Common myeloid progenitor, CD34-positive (primary cell): ENCODE results near the gene MARS1.

Experiments used
- CTCF ChIA-PET: fragments of 350-600 bp; sonication (Branson Sonifier 250); formaldehyde crosslinking; loops from one replicate; lab custom pipeline; 2021; ENCODE audit warnings: antibody characterized with exemption; lab: Charles Lee
- POLR2A ChIA-PET: fragments of 350-600 bp; sonication (Branson Sonifier 250); formaldehyde crosslinking; loops from one replicate; lab custom pipeline; 2021; ENCODE audit warnings: antibody characterized with exemption; lab: Charles Lee
- DNase-seq, 3 donors: peaks; one replicate each; pipeline versions ENCODE4 v3.0.0 to v3.0.0-alpha.2; 2013
- H3K27ac ChIP-seq, 2 experiments: 1 replicate in 1 of 2; 2 replicates in 1 of 2; pipeline ENCODE4 v1.7.0; 2013; ENCODE audit warnings: inconsistent platforms in 2 of 2, low read length in 2 of 2, mild to moderate bottlenecking in 2 of 2, low read depth in 1 of 2, moderate library complexity in 1 of 2; ENCODE audit not compliant: severe bottlenecking in 2 of 2, insufficient read depth in 1 of 2, poor library complexity in 1 of 2
- H3K27me3 ChIP-seq, 5 experiments: replicated peaks in 2 of 5; 1 replicate in 3 of 5; 2 replicates in 2 of 5; pipeline versions ENCODE4 v1.6.1 to v1.7.0; 2013; ENCODE audit warnings: low read length in 4 of 5, mild to moderate bottlenecking in 2 of 5, moderate library complexity in 2 of 5, inconsistent platforms in 1 of 5; ENCODE audit not compliant: insufficient read depth in 5 of 5, control insufficient read depth in 4 of 5
- H3K36me3 ChIP-seq, 4 experiments: 1 replicate in 2 of 4; 2 replicates in 2 of 4; pipeline versions ENCODE4 v1.6.1 to v1.7.0; 2013; ENCODE audit warnings: low read length in 3 of 4, control low read depth in 1 of 4, mild to moderate bottlenecking in 1 of 4; ENCODE audit not compliant: control insufficient read depth in 4 of 4, insufficient read depth in 4 of 4
- H3K4me1 ChIP-seq, 4 experiments: 1 replicate in 3 of 4; 2 replicates in 1 of 4; pipeline versions ENCODE4 v1.6.1 to v1.7.1; 2013; ENCODE audit warnings: low read length in 3 of 4, mild to moderate bottlenecking in 3 of 4, control low read depth in 1 of 4, inconsistent platforms in 1 of 4, moderate library complexity in 1 of 4; ENCODE audit not compliant: control insufficient read depth in 4 of 4, insufficient read depth in 4 of 4; ENCODE audit errors: control extremely low read depth in 1 of 4
- H3K4me3 ChIP-seq, 7 experiments: 1 replicate in 4 of 7; 2 replicates in 3 of 7; pipeline versions ENCODE4 v1.5.1 to v1.7.0; 2013; ENCODE audit warnings: mild to moderate bottlenecking in 7 of 7, low read length in 6 of 7, moderate library complexity in 6 of 7, inconsistent platforms in 2 of 7, low read depth in 2 of 7, control low read depth in 1 of 7; ENCODE audit not compliant: insufficient read depth in 4 of 7, control insufficient read depth in 1 of 7; ENCODE audit errors: extremely low read depth in 1 of 7
- H3K9me3 ChIP-seq, 5 experiments: 1 replicate in 4 of 5; 2 replicates in 1 of 5; pipeline versions ENCODE4 v1.6.1 to v1.7.1; 2013; ENCODE audit warnings: low read length in 4 of 5, mild to moderate bottlenecking in 2 of 5, inconsistent platforms in 1 of 5, low read depth in 1 of 5, moderate library complexity in 1 of 5; ENCODE audit not compliant: control insufficient read depth in 4 of 5, insufficient read depth in 2 of 5; ENCODE audit errors: control extremely low read depth in 1 of 5
- WGBS: methylation state at CpG from one replicate; pipeline ENCODE4 v1.1.5; 2013; ENCODE audit not compliant: insufficient coverage; 5-methylcytosine and 5-hydroxymethylcytosine counted together

MARS1 gene

DNA sequence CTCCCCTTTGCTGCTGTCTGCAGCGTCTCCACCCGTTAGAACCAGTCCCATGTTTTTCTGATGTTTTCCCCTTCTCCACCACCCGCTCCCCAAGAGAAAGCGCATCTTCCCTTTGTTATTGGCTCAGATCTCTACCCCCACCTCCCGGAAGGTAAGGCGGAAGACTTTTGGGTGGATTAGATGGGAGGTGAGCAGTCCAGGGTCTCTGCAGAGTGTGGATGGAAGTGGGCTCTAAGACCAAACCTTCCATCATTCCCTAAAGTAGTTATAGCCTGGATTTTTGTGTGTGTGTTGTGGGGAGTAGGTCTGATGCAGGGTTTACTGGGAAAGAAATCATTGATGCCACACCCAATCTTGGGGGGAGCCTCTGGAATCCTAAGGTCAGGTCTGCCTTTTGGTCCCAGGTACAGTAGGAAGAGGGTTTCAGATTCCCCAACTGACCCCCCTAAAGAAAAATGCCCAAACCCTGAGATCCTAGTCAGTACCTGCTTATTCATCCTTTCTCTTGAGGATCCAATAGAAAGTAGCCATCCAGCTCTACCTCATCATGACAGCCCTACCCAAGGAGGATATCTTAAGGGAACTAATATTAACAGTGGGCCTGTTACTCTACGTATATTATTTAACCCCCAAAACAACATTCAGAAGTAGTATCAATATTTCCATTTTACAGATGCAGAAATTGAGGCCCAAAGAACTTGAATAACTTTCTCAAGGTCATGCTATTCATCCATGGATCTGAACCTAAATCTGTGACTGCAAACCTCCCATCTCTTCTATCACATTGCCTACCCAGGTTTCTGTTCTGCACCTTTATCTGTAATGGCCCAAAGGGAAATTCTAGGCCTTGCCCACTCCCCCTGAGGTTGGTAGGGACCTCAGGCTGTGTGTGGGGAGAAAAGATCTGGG, 63.0 kb downstream of the MARS1 start:
- DNase-seq, result no peak
- H3K27me3 ChIP-seq, result peaks cover 0 to 32% (median 6%) of the 10 kb centered on the region in 5 experiments
- no peak overlapping the region for H3K27ac ChIP-seq
- ChIA-PET CTCF (interaction anchor here (2.6 kb wide), 1 partner anchor 34 kb away, joined by 12 read pairs; no protein-coding TSS in a partner anchor), POLR2A (no interaction called here)
- peak overlapping the region in 4 of 7 experiments; percentile 65 to 79 (median 74) for H3K4me3 ChIP-seq
- H3K36me3 ChIP-seq, result no peaks in the 10 kb centered on the region
- peaks cover 0 to 24% (median 10%) of the 10 kb centered on the region in 4 experiments for H3K4me1 ChIP-seq
- H3K9me3 ChIP-seq, result no peaks in the 10 kb centered on the region
- 38% methylated on average over 3 of the region's 7 CpGs for WGBS

DNA sequence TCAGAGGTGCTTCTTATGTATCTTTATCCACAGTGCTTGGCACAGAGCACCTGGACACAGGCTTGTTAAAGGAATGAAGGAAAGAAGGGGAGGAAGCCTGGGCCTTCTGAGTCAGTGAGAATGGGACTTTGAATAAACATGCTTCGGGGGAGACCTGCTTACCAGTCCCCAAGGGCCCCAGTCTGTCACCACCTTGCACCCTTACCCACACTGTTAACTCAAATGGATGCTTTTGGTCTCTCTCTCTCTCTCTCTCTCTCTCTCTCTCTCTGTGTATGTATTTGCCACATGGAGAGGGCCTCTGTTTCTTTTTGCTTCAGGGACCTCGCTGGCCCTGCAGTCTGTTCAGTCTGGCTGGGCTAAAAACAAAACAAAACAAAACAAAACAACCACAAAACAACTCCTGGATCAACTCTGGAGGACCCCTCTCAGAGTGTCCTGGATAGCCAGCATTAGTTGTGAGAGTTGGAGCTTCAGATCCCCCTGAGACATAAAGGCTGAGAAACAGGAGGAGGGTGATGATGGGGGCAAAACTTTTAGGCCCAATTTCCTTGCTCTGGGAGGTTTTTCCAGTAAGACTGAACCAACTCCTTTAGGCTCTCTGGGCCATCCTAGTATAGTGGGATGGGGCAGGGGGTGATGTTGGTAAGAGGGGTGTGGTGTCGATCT, 63.9 kb downstream of the MARS1 start:
- Histone ChIP-seq H3K4me1 (peaks cover 0 to 17% (median 4%) of the 10 kb centered on the region in 4 experiments), H3K4me3 (no peak overlapping the region), H3K9me3 (no peaks in the 10 kb centered on the region), H3K36me3 (no peaks in the 10 kb centered on the region), H3K27me3 (peaks cover 0 to 32% (median 6%) of the 10 kb centered on the region in 5 experiments), H3K27ac (no peak overlapping the region)
- no CpG with 5 or more reads among the region's 3 CpGs for WGBS
- POLR2A ChIA-PET, result interaction anchor here (0.7 kb wide), 1 partner anchor 8 kb away, joined by 3 read pairs; no protein-coding TSS in a partner anchor
- DNase-seq, result no peak
- CTCF ChIA-PET, result interaction anchor here (0.9 to 2.6 kb wide), 5 partner anchors 11 to 33 kb away, joined by 3 to 12 read pairs (median 3); no protein-coding TSS in a partner anchor

DNA sequence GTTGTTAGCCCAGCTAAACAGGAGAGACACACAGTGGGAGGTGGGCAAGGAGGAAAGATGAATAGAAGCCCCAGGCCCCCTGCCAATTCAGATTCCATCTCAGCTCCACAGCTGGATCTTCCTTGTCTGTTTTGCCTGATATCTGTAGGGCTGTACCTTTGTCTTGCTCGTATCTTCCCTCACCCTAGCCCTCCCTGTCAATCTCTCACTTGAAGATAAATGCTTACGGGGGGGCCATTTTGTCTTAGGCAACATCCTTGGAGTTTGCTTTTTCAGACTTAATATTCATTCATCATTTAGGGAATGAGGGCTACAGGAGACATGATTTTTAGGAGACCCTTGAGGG, 64.4 kb downstream of the MARS1 start:
- ChIA-PET POLR2A (no interaction called here), CTCF (interaction anchor here (0.9 to 2.6 kb wide), 5 partner anchors 10 to 32 kb away, joined by 3 to 12 read pairs (median 3); no protein-coding TSS in a partner anchor)
- WGBS, result 88% methylated on average over 1 of the region's 2 CpGs
- no peak for DNase-seq
- peaks cover 0 to 16% (median 4%) of the 10 kb centered on the region in 4 experiments for H3K4me1 ChIP-seq
- no peaks in the 10 kb centered on the region for H3K9me3 ChIP-seq
- H3K27ac ChIP-seq, result peak overlapping the region in 1 of 2 experiments; percentile 45
- H3K27me3 ChIP-seq, result peaks cover 0 to 32% (median 6%) of the 10 kb centered on the region in 5 experiments
- no peak overlapping the region for H3K4me3 ChIP-seq
- H3K36me3 ChIP-seq, result no peaks in the 10 kb centered on the region

DNA sequence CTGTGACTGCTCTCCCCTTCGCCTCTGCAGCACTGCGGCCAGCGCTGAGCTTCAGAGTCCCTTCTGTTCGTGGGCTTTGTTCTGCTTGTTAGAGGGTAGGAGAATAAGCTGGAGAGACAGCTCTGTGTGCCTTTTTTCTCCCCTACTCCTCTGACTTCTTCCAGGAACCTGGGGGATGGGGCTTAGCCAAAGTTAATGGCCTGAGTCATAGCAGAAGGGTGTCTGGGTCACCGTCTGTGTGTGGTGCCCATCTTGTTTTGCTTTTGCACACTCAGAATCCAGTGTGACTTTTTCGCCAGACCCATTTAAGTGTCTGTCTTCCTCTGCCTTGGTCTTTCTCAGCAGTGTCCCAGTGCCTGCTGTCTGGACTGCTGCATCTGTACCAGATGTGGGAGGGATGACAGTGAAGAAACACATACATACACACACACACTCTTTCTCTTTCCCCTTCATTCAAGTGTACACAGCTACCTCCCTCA, 65.0 kb downstream of the MARS1 start:
- peak in 1 of 3 donors; percentile 5 for DNase-seq
- no peaks in the 10 kb centered on the region for H3K36me3 ChIP-seq
- ChIA-PET POLR2A (interaction anchor here (0.9 kb wide), 1 partner anchor 35 kb away, joined by 4 read pairs; no protein-coding TSS in a partner anchor), CTCF (interaction anchor here (0.9 to 2.6 kb wide), 5 partner anchors 10 to 32 kb away, joined by 3 to 12 read pairs (median 3); no protein-coding TSS in a partner anchor)
- peaks cover 0 to 13% (median 4%) of the 10 kb centered on the region in 4 experiments for H3K4me1 ChIP-seq
- peak overlapping the region in 1 of 2 experiments; percentile 45 for H3K27ac ChIP-seq
- WGBS, result 67% methylated on average over 2 of the region's 6 CpGs
- no peaks in the 10 kb centered on the region for H3K9me3 ChIP-seq
- peaks cover 0 to 32% (median 6%) of the 10 kb centered on the region in 5 experiments for H3K27me3 ChIP-seq
- no peak overlapping the region for H3K4me3 ChIP-seq

DNA sequence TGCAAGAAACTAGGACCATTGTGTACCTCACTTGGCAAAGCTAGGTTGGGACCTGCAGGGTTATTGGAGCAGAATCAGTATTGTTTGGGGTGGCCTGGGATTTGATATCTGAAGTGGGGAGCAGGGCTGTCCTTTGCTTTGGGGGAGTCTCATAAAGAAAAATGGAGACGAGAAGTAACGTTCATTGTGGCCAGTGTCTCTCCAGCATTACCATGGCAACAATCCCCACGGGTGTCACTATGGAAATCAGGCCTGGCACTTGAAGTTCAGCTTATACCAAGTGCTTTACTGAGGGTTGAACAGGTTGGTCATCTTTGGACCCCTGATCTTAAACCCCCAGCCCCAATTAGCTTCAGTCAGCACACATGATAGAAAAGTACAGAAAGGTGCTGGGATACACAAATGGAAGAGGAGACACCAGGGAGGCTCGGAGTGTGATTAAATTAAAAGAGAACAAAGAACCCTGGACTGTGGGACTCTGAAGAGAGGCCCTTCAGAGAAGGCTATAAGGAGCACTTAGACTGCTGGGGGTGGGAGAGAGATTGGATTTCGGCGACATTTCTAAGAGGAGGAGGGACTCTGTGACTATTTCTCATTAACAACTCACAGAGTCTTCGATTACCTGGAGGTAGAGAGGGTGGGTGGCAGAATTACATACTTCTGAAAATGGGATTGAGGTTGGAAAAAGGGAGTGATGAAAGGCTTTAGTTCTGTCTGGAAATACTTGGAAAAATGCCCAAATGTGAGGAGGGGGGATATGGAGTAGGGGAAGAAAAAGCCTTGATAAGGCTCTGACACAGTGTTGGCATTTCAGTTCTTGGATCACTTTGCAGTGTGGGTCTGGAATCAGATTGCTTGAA, 65.7 kb downstream of the MARS1 start:
- ChIA-PET POLR2A (interaction anchor here (0.9 kb wide), 1 partner anchor 35 kb away, joined by 4 read pairs; no protein-coding TSS in a partner anchor), CTCF (interaction anchor here (1.4 to 2.6 kb wide), 2 partner anchors 30 to 31 kb away, joined by 5 to 12 read pairs; no protein-coding TSS in a partner anchor)
- 98% methylated on average over 5 of the region's 7 CpGs for WGBS
- no peak for DNase-seq
- Histone ChIP-seq H3K4me3 (no peak overlapping the region), H3K27ac (no peak overlapping the region), H3K9me3 (no peaks in the 10 kb centered on the region), H3K4me1 (peaks cover 0 to 13% (median 4%) of the 10 kb centered on the region in 4 experiments), H3K27me3 (peaks cover 0 to 29% (median 3%) of the 10 kb centered on the region in 5 experiments), H3K36me3 (no peaks in the 10 kb centered on the region)

DNA sequence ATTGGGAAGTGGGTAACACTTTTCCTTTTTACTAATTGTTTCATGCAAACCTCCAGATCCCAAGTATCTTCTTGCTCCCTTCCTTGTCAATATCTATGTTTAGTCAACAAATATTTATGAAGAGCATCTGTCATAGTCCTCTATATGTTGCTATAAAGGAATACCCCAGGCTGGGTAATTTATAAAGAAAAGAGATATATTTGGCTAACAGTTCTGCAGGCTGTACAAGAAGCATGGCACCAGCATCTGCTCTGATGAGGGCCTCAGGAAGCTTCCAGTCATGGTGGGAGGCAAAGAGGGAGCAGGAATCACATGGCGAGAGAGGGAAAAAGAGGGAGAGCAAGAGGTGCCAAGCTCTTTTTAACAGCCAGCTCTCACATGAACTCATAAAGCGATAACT, 66.6 kb downstream of the MARS1 start:
- ChIA-PET CTCF (interaction anchor here (0.6 to 1.4 kb wide), 3 partner anchors 9 to 29 kb away, joined by 3 to 5 read pairs (median 3); no protein-coding TSS in a partner anchor), POLR2A (no interaction called here)
- Histone ChIP-seq H3K4me1 (peaks cover 0 to 11% (median 4%) of the 10 kb centered on the region in 4 experiments), H3K36me3 (no peaks in the 10 kb centered on the region), H3K27me3 (peaks cover 0 to 24% (median 0%) of the 10 kb centered on the region in 5 experiments), H3K4me3 (no peak overlapping the region), H3K9me3 (no peaks in the 10 kb centered on the region), H3K27ac (no peak overlapping the region)
- WGBS, result 100% methylated on average over 1 of the region's 2 CpGs
- DNase-seq, result no peak
